Esophagus muscularis mucosa (tissue), 4 donors: ENCODE data around the gene LYPD3. TPM values are rescaled to one million over a fixed set of nuclear protein-coding genes. Genes with fewer than 3 reads are reported as not detected.
"Not testable (repeated sequence)": the region's sequence is repeated elsewhere in the genome, so short reads cannot be mapped to it uniquely, and the experiment has no call there.

ENCODE experiments used
- DNase-seq: peaks from one replicate; pipeline ENCODE4 v3.0.0-alpha.2; 2017; ENCODE audit errors: extremely low spot score
- H3K27ac ChIP-seq, 4 donors: fragments of 200-600 bp; sonication (generic); replicated peaks in 1 of 4; 1 replicate in 3 of 4; 2 replicates in 1 of 4; pipeline ENCODE4 v1.5.1; 2016 to 2019; ENCODE audit warnings: mild to moderate bottlenecking in 1 of 4
- H3K27me3 ChIP-seq, 4 donors: fragments of 200-600 bp; sonication (generic); one replicate each; pipeline versions ENCODE4 v1.5.1 to v1.6.0; 2016 to 2019
- H3K36me3 ChIP-seq, 4 donors: fragments of 200-600 bp; sonication (generic); one replicate each; pipeline ENCODE4 v1.5.1; 2016 to 2019
- H3K4me1 ChIP-seq, 4 donors: fragments of 200-600 bp; sonication (generic); one replicate each; pipeline ENCODE4 v1.5.1; 2016 to 2019
- H3K4me3 ChIP-seq, 4 donors: fragments of 200-600 bp; sonication (generic); 1 replicate in 2 of 4; 2 replicates in 2 of 4; pipeline ENCODE4 v1.5.1; 2016 to 2019; ENCODE audit warnings: mild to moderate bottlenecking in 4 of 4, moderate library complexity in 1 of 4
- H3K9me3 ChIP-seq, 4 donors: fragments of 200-600 bp; sonication (generic); 1 replicate in 3 of 4; 2 replicates in 1 of 4; pipeline ENCODE4 v1.5.1; 2016 to 2019
- EP300 ChIP-seq: sonication (generic); formaldehyde crosslinking; IDR thresholded peaks from one replicate; pipeline ENCODE4 v1.6.1; 2017; ENCODE audit warnings: antibody characterized with exemption
- POLR2A ChIP-seq: fragments of 450-650 bp; IDR thresholded peaks from one replicate; pipeline ENCODE4 v1.6.1; 2017; ENCODE audit warnings: antibody characterized with exemption, moderate library complexity, mild to moderate bottlenecking, low read depth
- POLR2AphosphoS5 ChIP-seq, 2 donors: sonication (generic); formaldehyde crosslinking; IDR thresholded peaks; one replicate each; pipeline ENCODE4 v1.6.1; 2017; ENCODE audit warnings: antibody characterized with exemption in 2 of 2
- WGBS: methylation state at CpG from one replicate; pipeline ENCODE4 v1.1.5; 2018; 5-methylcytosine and 5-hydroxymethylcytosine counted together
- intact Hi-C: fragments of 100-400 bp; cut with DNase I; formaldehyde crosslinking; loops from one replicate; pipeline ENCODE4 v1.15.1; 2023
- total RNA-seq, 4 donors: library from RNA; depleted of rRNA; stranded (reverse); fragments of >200 nt; gene quantifications; one replicate each; pipeline versions ENCODE4 v1.1.0 to v1.2.1, GENCODE V29; 2016
- TF ChIP-seq, protein P1 (sequence below), 3 experiments: fragments of 200-600 bp in 2 of 3; fragments of 450-650 bp in 1 of 3; sonication (generic) in 2 of 3; IDR thresholded peaks; one replicate each; pipeline ENCODE4 v1.5.1; 2017 to 2019; ENCODE audit warnings: antibody characterized with exemption in 3 of 3, mild to moderate bottlenecking in 2 of 3, moderate library complexity in 1 of 3

The LYPD3 gene
- total RNA-seq, 4 donors from 2014 or later = 0.42 to 1.4 (median 0.84) TPM

DNA sequence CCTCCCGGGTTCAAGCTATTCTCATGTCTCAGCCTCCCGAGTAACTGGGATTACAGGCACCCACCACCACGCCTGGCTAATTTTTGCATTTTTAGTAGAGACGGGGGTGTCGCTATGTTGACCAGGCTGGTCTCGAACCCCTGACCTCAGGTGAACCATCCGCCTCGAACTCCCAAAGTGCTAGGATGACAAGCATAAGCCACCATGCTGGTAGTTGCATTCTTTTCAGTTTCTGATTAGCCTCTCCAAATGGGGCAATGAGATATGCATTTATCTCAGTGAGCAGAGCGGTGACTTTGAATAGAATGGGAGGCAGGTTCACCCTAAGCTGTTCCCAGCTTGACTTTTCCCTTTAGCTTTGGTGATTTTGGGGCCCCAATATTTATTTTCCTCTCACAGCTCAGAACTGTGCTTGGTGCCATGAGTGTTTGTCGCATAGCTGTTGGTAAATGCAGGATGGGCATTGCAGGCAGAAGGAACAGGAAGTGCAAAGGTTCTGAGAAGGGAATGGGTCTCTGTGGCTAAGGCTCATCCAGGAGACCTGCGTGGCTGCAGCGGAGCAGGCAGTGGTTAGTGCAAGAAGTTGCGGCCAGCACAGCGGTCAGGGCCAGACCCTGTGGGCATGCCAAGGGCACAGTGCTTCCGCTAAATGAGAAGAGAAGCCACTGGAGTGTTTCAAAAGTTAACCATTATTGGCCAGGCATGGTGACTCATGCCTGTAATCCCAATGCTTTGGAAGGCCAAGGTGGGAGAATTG is 20.7 kb downstream of the LYPD3 start:
- Histone ChIP-seq H3K4me3 (no peak overlapping the region), H3K27me3 (no peaks in the 10 kb centered on the region), H3K4me1 (peaks cover 0 to 7% (median 3%) of the 10 kb centered on the region in 4 donors), H3K36me3 (no peaks in the 10 kb centered on the region), H3K9me3 (no peaks in the 10 kb centered on the region), H3K27ac (no peak overlapping the region)
- 76% methylated on average over 13 of the region's 15 CpGs for WGBS
- intact Hi-C loops = no loop called here
- DNase-seq = no peak
- no peak for TF ChIP-seq POLR2AphosphoS5 (IDR thresholded peaks at IDR 0.05)
- TF ChIP-seq POLR2A = no peak
- TF ChIP-seq, protein P1, sequence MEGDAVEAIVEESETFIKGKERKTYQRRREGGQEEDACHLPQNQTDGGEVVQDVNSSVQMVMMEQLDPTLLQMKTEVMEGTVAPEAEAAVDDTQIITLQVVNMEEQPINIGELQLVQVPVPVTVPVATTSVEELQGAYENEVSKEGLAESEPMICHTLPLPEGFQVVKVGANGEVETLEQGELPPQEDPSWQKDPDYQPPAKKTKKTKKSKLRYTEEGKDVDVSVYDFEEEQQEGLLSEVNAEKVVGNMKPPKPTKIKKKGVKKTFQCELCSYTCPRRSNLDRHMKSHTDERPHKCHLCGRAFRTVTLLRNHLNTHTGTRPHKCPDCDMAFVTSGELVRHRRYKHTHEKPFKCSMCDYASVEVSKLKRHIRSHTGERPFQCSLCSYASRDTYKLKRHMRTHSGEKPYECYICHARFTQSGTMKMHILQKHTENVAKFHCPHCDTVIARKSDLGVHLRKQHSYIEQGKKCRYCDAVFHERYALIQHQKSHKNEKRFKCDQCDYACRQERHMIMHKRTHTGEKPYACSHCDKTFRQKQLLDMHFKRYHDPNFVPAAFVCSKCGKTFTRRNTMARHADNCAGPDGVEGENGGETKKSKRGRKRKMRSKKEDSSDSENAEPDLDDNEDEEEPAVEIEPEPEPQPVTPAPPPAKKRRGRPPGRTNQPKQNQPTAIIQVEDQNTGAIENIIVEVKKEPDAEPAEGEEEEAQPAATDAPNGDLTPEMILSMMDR (IDR thresholded peaks at IDR 0.05) = no peak
- no peak for TF ChIP-seq EP300

DNA sequence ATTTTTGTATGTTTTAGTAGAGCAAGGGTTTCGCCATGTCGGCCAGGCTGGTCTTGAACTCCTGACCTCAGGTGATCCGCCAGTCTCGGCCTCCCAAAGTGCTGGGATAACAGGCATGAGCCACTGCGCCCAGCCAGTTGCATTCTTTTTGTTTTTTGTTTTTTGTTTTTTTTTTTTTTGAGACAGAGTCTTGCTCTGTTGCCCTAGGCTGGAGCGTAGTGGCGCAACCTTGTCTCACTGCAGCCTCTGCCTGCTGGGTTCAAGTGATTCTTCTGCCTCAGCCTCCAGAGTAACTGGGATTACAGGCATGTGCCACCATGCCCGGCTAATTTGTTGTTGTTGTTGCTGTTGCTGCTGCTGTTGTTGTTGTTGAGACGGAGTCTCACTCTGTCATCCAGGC is 21.3 kb downstream of the LYPD3 start:
- H3K27ac ChIP-seq, H3K9me3 ChIP-seq, DNase-seq, H3K27me3 ChIP-seq, H3K4me3 ChIP-seq, H3K4me1 ChIP-seq, intact Hi-C loops, H3K36me3 ChIP-seq: not testable (repeated sequence)
- 86% methylated on average over 9 of the region's 9 CpGs for WGBS

- 47% methylated on average over 3 of the region's 3 CpGs for WGBS
- intact Hi-C loops = no loop called here
These were observed 23.7 kb downstream of the LYPD3 start for GRCh38 chr19:43441716-43442115.

DNA sequence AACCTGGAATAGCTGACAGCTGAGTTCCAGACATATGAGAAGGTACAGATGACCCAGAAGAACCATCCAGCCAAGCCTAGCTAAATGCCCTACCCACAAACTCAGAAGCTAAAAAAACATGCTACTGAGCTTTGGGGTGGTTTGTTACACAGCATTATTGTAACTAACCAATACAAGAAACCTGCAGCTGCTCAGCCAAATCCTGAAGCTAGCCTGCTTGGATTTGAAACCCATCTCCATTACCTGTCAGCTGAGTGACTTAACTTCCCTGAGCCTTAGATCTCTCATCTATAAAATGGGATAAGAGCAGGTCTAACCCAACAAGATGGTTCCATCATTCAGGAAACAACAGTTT is 25.7 kb downstream of the LYPD3 start:
- peaks cover 0 to 15% (median 9%) of the 10 kb centered on the region in 4 donors for H3K4me1 ChIP-seq
- H3K27ac ChIP-seq = no peak overlapping the region
- no peak overlapping the region for H3K4me3 ChIP-seq
- H3K36me3 ChIP-seq = no peaks in the 10 kb centered on the region
- no peaks in the 10 kb centered on the region for H3K9me3 ChIP-seq
- intact Hi-C loops = no loop called here
- peaks cover 0 to 6% (median 0%) of the 10 kb centered on the region in 4 donors for H3K27me3 ChIP-seq
- DNase-seq = no peak
- no peak for TF ChIP-seq POLR2A
- no peak for TF ChIP-seq EP300
- TF ChIP-seq POLR2AphosphoS5 (IDR thresholded peaks at IDR 0.05) = no peak
- TF ChIP-seq, protein P1 (IDR thresholded peaks at IDR 0.05) = no peak

More at GRCh38 chr19:43441716-43442115, 23.7 kb downstream of the LYPD3 start:
- no peak for DNase-seq
- no peak for TF ChIP-seq POLR2A
- TF ChIP-seq, protein P1 (IDR thresholded peaks at IDR 0.05) = no peak
- TF ChIP-seq POLR2AphosphoS5 (IDR thresholded peaks at IDR 0.05) = no peak
- TF ChIP-seq EP300 = no peak
- Histone ChIP-seq H3K9me3 (no peaks in the 10 kb centered on the region), H3K27me3 (peaks cover 0 to 6% (median 0%) of the 10 kb centered on the region in 4 donors), H3K4me3 (no peak overlapping the region), H3K36me3 (no peaks in the 10 kb centered on the region), H3K27ac (no peak overlapping the region), H3K4me1 (peaks cover under 1 to 15% (median 9%) of the 10 kb centered on the region in 4 donors)

GRCh38 chr19:43439032-43439708 is 26.2 kb downstream of the LYPD3 start:
- Histone ChIP-seq H3K27me3 (peaks cover 0 to 6% (median 0%) of the 10 kb centered on the region in 4 donors), H3K36me3 (no peaks in the 10 kb centered on the region), H3K27ac (peak overlapping the region in 2 of 4 donors; percentile 14 to 37), H3K9me3 (no peaks in the 10 kb centered on the region), H3K4me1 (peaks cover 0 to 15% (median 9%) of the 10 kb centered on the region in 4 donors), H3K4me3 (no peak overlapping the region)
- TF ChIP-seq POLR2A = no peak
- TF ChIP-seq, protein P1 (IDR thresholded peaks at IDR 0.05) = no peak
- TF ChIP-seq EP300 = no peak
- no peak for TF ChIP-seq POLR2AphosphoS5 (IDR thresholded peaks at IDR 0.05)
- intact Hi-C loops = no loop called here
- DNase-seq = no peak
- WGBS = 15% methylated on average over 12 of the region's 14 CpGs
